Activated T-cell treated with anti-CD3 and anti-CD28 coated beads for 4 hours (primary cell): ENCODE data around the gene TMEM243.
"Not testable (repeated sequence)": the region's sequence is repeated elsewhere in the genome, so short reads cannot be mapped to it uniquely, and the experiment has no call there.

Experiments used
- DNase-seq: peaks from one replicate; pipeline ENCODE4 v3.0.0-alpha.2; 2020

Gene TMEM243

GRCh38 chr7:87219545-87220025 lies at the start of gene TMEM243:
Gene TMEM243, minus strand, starts transcription at chr7:87219732. Its CDS starts 229 bp downstream, at chr7:87219503.
- DNase-seq, result peak; percentile 77

GRCh38 chr7:87267239-87267900 lies 47.8 kb upstream of the TMEM243 start:
- DNase-seq, result no peak

GRCh38 chr7:87263537-87263936 lies 44.0 kb upstream of the TMEM243 start:
- DNase-seq, result no peak

- DNase-seq, result no peak
These were observed 34.1 kb upstream of the TMEM243 start for GRCh38 chr7:87253589-87254087.

- DNase-seq, result not testable (repeated sequence)
These were observed 26.1 kb upstream of the TMEM243 start for GRCh38 chr7:87245671-87246070.

GRCh38 chr7:87238464-87239051 lies 19.0 kb upstream of the TMEM243 start:
- not testable (repeated sequence) for DNase-seq

GRCh38 chr7:87234949-87235348 lies 15.4 kb upstream of the TMEM243 start:
- DNase-seq, result no peak

- DNase-seq, result no peak
These were observed 12.2 kb upstream of the TMEM243 start for GRCh38 chr7:87231711-87232110.

GRCh38 chr7:87231258-87231657 lies 11.7 kb upstream of the TMEM243 start:
- no peak for DNase-seq

- DNase-seq, result no peak
These were observed 7.0 kb upstream of the TMEM243 start for GRCh38 chr7:87226495-87226894.

GRCh38 chr7:87225696-87226095 lies 6.2 kb upstream of the TMEM243 start:
- DNase-seq, result no peak

GRCh38 chr7:87223666-87224065 lies 4.1 kb upstream of the TMEM243 start:
- DNase-seq, result no peak

- no peak for DNase-seq
These were observed 1.2 kb upstream of the TMEM243 start for GRCh38 chr7:87220734-87221215.

- peak; percentile 78 for DNase-seq
These were observed 648 bp upstream of the TMEM243 start for GRCh38 chr7:87220026-87220733.

- DNase-seq, result peak; percentile 21
These were observed 562 bp downstream of the TMEM243 start for GRCh38 chr7:87218796-87219544.

- no peak for DNase-seq
These were observed 1.4 kb downstream of the TMEM243 start for GRCh38 chr7:87217983-87218653.

- peak; percentile 25 for DNase-seq
These were observed 2.6 kb downstream of the TMEM243 start for GRCh38 chr7:87216701-87217508.

GRCh38 chr7:87215046-87215445 lies 4.5 kb downstream of the TMEM243 start:
- no peak for DNase-seq

GRCh38 chr7:87213811-87214210 lies 5.7 kb downstream of the TMEM243 start:
- no peak for DNase-seq

GRCh38 chr7:87213252-87213651 lies 6.3 kb downstream of the TMEM243 start:
- no peak for DNase-seq

GRCh38 chr7:87212498-87212897 lies 7.0 kb downstream of the TMEM243 start:
- DNase-seq, result no peak
